ENCODE data around the gene BABAM2.

DNA sequence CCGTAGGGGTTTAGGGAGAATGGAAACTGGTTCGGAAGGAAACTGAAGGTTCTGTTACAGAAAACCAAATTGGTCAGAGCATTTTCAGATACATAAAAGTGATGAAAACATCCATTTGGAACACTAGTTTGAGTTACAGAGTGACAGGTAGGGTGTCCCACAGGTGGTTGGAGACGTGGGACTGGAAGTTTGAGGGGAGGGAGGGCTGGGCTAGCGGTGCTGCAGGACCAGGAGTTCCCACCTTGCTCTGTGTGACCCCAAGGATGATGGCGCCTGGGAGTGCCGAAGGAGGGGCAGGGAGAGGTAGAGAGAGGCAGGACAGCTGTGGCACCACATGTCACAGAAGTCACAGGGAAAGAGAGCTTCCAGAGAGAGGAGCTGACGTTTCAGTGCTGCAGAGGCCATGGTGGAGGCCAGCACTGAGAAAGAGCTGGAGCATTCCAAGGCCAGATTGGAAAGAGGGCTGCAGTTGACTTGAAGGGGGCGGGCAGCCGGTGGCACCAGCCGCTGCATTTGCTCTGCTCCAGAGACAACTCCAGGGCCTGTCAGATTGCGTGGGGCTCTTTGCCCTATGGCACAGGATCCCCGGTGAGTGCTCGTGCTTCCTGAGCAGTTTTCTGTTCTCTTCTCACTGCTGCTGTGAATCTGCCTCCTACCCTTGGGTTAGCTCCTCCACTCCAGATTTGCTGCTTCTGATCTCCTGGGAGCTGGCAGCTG is 445.9 kb downstream of the BABAM2 start:
- TF ChIP-seq EP300 (IDR thresholded peaks at IDR 0.05) (no peak), POLR2AphosphoS5 (IDR thresholded peaks at IDR 0.05) (no peak)
- TF ChIP-seq, protein P1, sequence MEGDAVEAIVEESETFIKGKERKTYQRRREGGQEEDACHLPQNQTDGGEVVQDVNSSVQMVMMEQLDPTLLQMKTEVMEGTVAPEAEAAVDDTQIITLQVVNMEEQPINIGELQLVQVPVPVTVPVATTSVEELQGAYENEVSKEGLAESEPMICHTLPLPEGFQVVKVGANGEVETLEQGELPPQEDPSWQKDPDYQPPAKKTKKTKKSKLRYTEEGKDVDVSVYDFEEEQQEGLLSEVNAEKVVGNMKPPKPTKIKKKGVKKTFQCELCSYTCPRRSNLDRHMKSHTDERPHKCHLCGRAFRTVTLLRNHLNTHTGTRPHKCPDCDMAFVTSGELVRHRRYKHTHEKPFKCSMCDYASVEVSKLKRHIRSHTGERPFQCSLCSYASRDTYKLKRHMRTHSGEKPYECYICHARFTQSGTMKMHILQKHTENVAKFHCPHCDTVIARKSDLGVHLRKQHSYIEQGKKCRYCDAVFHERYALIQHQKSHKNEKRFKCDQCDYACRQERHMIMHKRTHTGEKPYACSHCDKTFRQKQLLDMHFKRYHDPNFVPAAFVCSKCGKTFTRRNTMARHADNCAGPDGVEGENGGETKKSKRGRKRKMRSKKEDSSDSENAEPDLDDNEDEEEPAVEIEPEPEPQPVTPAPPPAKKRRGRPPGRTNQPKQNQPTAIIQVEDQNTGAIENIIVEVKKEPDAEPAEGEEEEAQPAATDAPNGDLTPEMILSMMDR (IDR thresholded peaks at IDR 0.05): no peak
